ENCODE measurements around the gene ALPK3. TPM values are rescaled to one million over a fixed set of nuclear protein-coding genes. Genes with fewer than 3 reads are reported as not detected.

ALPK3 gene
- total RNA-seq, 3 donors from 2014 or later (not counting 1 experiment from before 2014, with no cell fraction given) = 0.35 to 1.1 (median 0.63) TPM

GRCh38 chr15:84824260-84825007 lies 7.3 kb downstream of the ALPK3 start:
- ATAC-seq (no peak), DNase-seq (no peak)
- no peaks in the 10 kb centered on the region for H3K36me3 Mint-ChIP-seq
- Histone ChIP-seq H3K27me3 (ENCODE audit: control insufficient read depth, insufficient read depth, low read length) (no peaks in the 10 kb centered on the region), H3K36me3 (ENCODE audit: control insufficient read depth, insufficient read depth, low read length) (no peaks in the 10 kb centered on the region), H3K27ac (ENCODE audit: low read length) (no peak overlapping the region), H3K4me1 (ENCODE audit: control insufficient read depth, insufficient read depth, low read length) (no peaks in the 10 kb centered on the region), H3K9me3 (ENCODE audit: control insufficient read depth, insufficient read depth, low read length) (no peaks in the 10 kb centered on the region), H3K4me3 (ENCODE audit: low read length) (no peak overlapping the region)
- no peaks in the 10 kb centered on the region for H3K9me3 Mint-ChIP-seq
- intact Hi-C loops (cut with micrococcal nuclease) = no loop called here
- no peak for TF ChIP-seq CTCF (IDR thresholded peaks at IDR 0.05)
- no peak overlapping the region for H3K27ac Mint-ChIP-seq
- H3K27me3 Mint-ChIP-seq (ENCODE audit: low read depth in 2 of 2) = no peaks in the 10 kb centered on the region
- no peak overlapping the region for H3K4me3 Mint-ChIP-seq
- WGBS (ENCODE audit: insufficient coverage) = 94% methylated on average over 6 of the region's 6 CpGs
- no peaks in the 10 kb centered on the region for H3K4me1 Mint-ChIP-seq

GRCh38 chr15:84826369-84826823 lies 9.2 kb downstream of the ALPK3 start:
- DNase-seq = no peak
- WGBS (ENCODE audit: insufficient coverage) = 88% methylated on average over 6 of the region's 6 CpGs
- H3K9me3 ChIP-seq (ENCODE audit: control insufficient read depth, insufficient read depth, low read length) = no peaks in the 10 kb centered on the region
- Mint-ChIP-seq H3K4me1 (no peaks in the 10 kb centered on the region), H3K9me3 (no peaks in the 10 kb centered on the region), H3K27ac (no peak overlapping the region), H3K27me3 (ENCODE audit: low read depth in 2 of 2) (peaks cover 0 to 7% of the 10 kb centered on the region in 2 donors), H3K36me3 (no peaks in the 10 kb centered on the region), H3K4me3 (no peak overlapping the region)
- intact Hi-C loops (cut with micrococcal nuclease) = no loop called here
- H3K27ac ChIP-seq (ENCODE audit: low read length) = no peak overlapping the region
- H3K4me3 ChIP-seq (ENCODE audit: low read length) = no peak overlapping the region
- no peaks in the 10 kb centered on the region for H3K36me3 ChIP-seq (ENCODE audit: control insufficient read depth, insufficient read depth, low read length)
- TF ChIP-seq CTCF (IDR thresholded peaks at IDR 0.05) = no peak
- ATAC-seq = no peak
- no peaks in the 10 kb centered on the region for H3K27me3 ChIP-seq (ENCODE audit: control insufficient read depth, insufficient read depth, low read length)
- H3K4me1 ChIP-seq (ENCODE audit: control insufficient read depth, insufficient read depth, low read length) = no peaks in the 10 kb centered on the region

- ATAC-seq = no peak
- 94% methylated on average over 9 of the region's 9 CpGs for WGBS (ENCODE audit: insufficient coverage)
Measured at GRCh38 chr15:84827246-84827645, 10.1 kb downstream of the ALPK3 start.

More at GRCh38 chr15:84827246-84827645, 10.1 kb downstream of the ALPK3 start:
- DNase-seq = no peak
- Mint-ChIP-seq H3K27me3 (ENCODE audit: low read depth in 2 of 2) (peaks cover 0 to 7% of the 10 kb centered on the region in 2 donors), H3K4me3 (no peak overlapping the region), H3K27ac (no peak overlapping the region), H3K9me3 (no peaks in the 10 kb centered on the region), H3K36me3 (no peaks in the 10 kb centered on the region), H3K4me1 (no peaks in the 10 kb centered on the region)
- no peaks in the 10 kb centered on the region for H3K27me3 ChIP-seq (ENCODE audit: control insufficient read depth, insufficient read depth, low read length)
- no peak overlapping the region for H3K27ac ChIP-seq (ENCODE audit: low read length)
- no peaks in the 10 kb centered on the region for H3K36me3 ChIP-seq (ENCODE audit: control insufficient read depth, insufficient read depth, low read length)
- no peaks in the 10 kb centered on the region for H3K9me3 ChIP-seq (ENCODE audit: control insufficient read depth, insufficient read depth, low read length)
- no peak for TF ChIP-seq CTCF (IDR thresholded peaks at IDR 0.05)
- intact Hi-C loops (cut with micrococcal nuclease) = no loop called here
- no peak overlapping the region for H3K4me3 ChIP-seq (ENCODE audit: low read length)
- no peaks in the 10 kb centered on the region for H3K4me1 ChIP-seq (ENCODE audit: control insufficient read depth, insufficient read depth, low read length)

Data from natural killer cell (primary cell).